ENCODE data around the gene TP63.

Gene TP63

GRCh38 chr3:189941125-189941524, 309.9 kb downstream of the TP63 start:
- no peak for TF ChIP-seq CTCF (IDR thresholded peaks at IDR 0.05; ENCODE audit: low read depth, low read length)
- no peak overlapping the region for H3K4me3 ChIP-seq (replicated peaks in 1 of 2; ENCODE audit: low read depth in 2 of 2, low read length in 2 of 2)
- no peak for DNase-seq (ENCODE audit: low read depth in 2 of 2)

GRCh38 chr3:189941679-189942078, 310.5 kb downstream of the TP63 start:
- no peak for TF ChIP-seq CTCF (IDR thresholded peaks at IDR 0.05; ENCODE audit: low read depth, low read length)
- DNase-seq (ENCODE audit: low read depth in 2 of 2): peak in 1 of 2 donors; percentile 65
- no peak overlapping the region for H3K4me3 ChIP-seq (replicated peaks in 1 of 2; ENCODE audit: low read depth in 2 of 2, low read length in 2 of 2)

- H3K4me3 ChIP-seq (replicated peaks in 1 of 2; ENCODE audit: low read depth in 2 of 2, low read length in 2 of 2): no peak overlapping the region
- no peak for DNase-seq (ENCODE audit: low read depth in 2 of 2)
- no peak for TF ChIP-seq CTCF (IDR thresholded peaks at IDR 0.05; ENCODE audit: low read depth, low read length)
These were observed 311.8 kb downstream of the TP63 start for GRCh38 chr3:189942948-189943347.

- DNase-seq (ENCODE audit: low read depth in 2 of 2): no peak
- H3K4me3 ChIP-seq (replicated peaks in 1 of 2; ENCODE audit: low read depth in 2 of 2, low read length in 2 of 2): no peak overlapping the region
- TF ChIP-seq CTCF (IDR thresholded peaks at IDR 0.05; ENCODE audit: low read depth, low read length): no peak
These were observed 313.3 kb downstream of the TP63 start for GRCh38 chr3:189944285-189945145.

GRCh38 chr3:189945935-189946709, 314.9 kb downstream of the TP63 start:
- TF ChIP-seq CTCF (IDR thresholded peaks at IDR 0.05; ENCODE audit: low read depth, low read length): no peak
- DNase-seq (ENCODE audit: low read depth in 2 of 2): no peak
- H3K4me3 ChIP-seq (replicated peaks in 1 of 2; ENCODE audit: low read depth in 2 of 2, low read length in 2 of 2): no peak overlapping the region

All from cardiac fibroblast (primary cell).